Stimulated activated CD8-positive, alpha-beta memory T cell treated with anti-CD3 and anti-CD28 coated beads, Interleukin-15, amount 100 ng/mL, for 1 hour (primary cell): ENCODE data around the gene AURKAIP1.
"Not testable (repeated sequence)": the region's sequence is repeated elsewhere in the genome, so short reads cannot be mapped to it uniquely, and the experiment has no call there.

Experiments
- DNase-seq: peaks from one replicate; pipeline ENCODE4 v3.0.0-alpha.2; 2020; ENCODE audit warnings: low read depth

The AURKAIP1 gene

GRCh38 chr1:1374929-1375662 lies at the start of gene AURKAIP1:
Gene AURKAIP1 (minus strand): TSS chr1:1375207. CDS start chr1:1374756, 451 bp downstream.
- peak; percentile 84 for DNase-seq

GRCh38 chr1:1424707-1425106 lies 49.7 kb upstream of the AURKAIP1 start:
- DNase-seq, result no peak

DNA sequence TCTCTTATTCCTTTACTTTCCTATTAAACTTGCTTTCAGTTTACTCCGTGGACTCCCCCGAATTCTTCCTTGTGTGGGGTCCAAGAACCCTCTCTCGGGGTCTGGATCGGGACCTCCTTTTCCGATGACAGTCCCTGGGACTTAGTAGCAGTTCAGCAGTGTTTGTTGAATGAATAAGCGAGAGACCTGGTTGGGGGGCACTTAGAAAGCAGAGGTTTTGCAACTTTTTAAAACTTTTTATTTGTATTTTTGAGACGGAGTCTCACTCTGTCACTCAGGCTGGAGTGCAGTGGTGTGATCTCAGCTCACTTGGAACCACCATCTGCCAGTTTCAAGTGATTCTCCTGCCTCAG lies 48.2 kb upstream of the AURKAIP1 start:
- no peak for DNase-seq

- DNase-seq, result no peak
These were observed 47.6 kb upstream of the AURKAIP1 start for GRCh38 chr1:1422465-1423244.

DNA sequence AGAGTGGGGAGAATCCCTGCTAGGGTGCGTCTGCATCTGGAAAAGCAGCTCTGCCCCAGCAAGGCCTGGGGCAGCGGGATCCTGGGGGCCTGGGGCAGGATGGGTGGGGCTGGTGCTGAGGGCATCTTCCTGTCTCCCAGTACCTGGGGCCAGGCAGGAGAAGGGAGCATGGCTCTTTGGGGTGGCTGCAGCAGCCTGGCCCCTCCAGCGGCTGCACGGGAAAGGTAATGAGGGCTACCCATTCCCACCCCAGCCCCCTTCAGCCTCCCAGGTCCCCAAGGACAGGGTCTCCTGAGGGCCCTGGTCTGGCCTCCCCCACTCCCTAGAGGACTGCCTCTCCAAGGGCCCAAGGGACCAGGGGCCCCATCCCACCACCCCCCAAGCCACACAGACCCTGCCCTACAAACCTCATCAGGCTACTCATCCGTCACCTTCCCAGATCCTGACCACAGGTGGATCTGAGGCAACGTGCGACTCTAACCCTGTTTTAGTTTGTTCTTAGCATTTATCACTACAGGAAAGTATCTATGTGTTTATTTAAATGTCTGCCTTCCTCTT lies 47.0 kb upstream of the AURKAIP1 start:
- no peak for DNase-seq

- DNase-seq, result no peak
These were observed 46.3 kb upstream of the AURKAIP1 start, which contains the start of gene ANKRD65 for GRCh38 chr1:1421147-1421906. Gene ANKRD65 (minus strand): TSS chr1:1421276. CDS start chr1:1421005, 271 bp downstream.

DNA sequence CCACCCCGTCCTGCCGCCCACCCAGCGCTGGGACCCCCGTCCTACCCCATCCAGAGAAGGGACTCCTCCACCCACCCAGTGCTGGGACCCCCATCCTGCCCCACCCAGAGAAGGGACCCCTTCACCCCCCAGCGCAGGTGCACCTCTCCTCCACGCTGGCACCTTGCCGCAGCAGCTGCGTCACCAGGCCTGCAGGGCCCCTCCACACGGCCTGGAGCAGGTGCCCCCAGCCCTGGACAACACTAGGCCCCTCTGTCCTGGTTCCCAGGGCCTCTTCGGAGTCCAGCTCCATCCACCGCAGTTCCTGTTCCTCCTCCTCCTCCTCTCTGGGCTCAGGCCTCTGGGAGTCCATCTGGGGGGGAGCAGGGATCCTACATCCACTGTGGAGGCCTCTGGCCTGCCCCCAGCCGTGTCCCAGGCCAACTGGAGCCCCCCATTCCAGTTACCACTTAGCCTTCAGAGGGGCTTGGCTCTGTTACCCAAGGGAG lies 45.7 kb upstream of the AURKAIP1 start:
- no peak for DNase-seq

DNA sequence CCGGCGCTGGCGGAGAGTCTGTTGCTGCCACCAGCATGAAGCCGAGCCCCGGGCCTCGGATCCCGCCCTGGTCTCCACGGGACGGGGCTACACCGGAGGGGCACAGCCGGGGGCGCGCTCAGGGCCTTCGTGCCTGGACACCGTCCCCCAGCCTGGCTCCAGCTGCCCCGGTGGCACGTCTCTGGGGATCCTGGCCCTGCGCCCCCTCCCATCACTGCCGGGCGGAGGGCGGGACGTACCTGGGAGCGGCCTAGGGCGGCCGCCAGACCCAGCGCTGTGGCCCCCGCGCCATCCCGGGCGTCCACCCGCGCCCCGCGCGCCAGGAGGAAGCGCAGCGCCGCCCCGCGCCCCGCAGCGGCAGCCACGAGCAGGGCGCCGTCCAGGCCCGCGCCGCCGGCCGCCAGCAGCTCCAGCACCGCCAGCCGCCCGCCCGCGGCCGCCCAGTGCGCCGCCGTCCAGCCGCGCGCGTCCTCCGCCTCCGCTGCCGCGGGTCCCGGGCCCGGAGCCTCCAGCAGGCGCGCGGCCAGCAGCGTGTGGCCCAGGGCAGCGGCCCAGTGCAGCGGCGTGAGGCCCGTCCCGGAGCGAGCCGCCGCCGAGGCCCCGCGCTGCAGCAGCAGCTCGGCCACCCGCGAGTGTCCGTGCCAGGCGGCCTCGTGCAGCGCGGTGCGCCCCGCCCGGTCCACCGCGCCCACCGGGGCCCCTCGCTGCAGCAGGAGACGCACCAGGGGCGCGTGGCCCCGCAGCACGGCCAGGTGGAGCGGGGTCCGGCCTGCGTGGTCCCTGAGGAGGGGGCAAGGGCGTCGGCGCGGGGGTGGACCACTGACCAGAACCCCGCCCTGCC lies 45.0 kb upstream of the AURKAIP1 start:
- no peak for DNase-seq

DNA sequence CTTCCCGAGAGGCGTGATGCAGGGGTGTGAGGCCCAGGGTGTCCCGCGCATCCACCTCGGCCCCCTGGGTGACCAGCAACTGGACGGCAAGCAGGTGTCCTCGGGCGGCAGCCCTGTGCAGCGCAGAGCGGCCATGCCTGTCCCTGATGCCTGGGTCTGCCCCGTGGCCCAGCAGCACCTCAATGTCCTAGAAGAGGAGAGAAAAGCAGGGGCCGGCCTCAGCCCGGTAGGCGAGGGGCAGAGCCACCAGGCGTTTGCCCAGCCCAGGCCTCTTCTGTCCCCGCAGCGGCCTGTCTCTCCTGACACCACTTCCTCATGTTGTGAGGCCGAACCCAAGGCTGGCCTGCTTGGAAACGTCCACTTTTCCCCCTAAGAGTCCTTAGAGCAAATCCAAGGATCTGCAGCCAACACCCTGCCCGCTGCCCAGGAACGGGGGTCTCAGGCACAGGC lies 44.4 kb upstream of the AURKAIP1 start:
- no peak for DNase-seq

GRCh38 chr1:1418464-1419362 lies 43.7 kb upstream of the AURKAIP1 start:
- no peak for DNase-seq

GRCh38 chr1:1417825-1418463 lies 42.9 kb upstream of the AURKAIP1 start:
- DNase-seq, result not testable (repeated sequence)

DNA sequence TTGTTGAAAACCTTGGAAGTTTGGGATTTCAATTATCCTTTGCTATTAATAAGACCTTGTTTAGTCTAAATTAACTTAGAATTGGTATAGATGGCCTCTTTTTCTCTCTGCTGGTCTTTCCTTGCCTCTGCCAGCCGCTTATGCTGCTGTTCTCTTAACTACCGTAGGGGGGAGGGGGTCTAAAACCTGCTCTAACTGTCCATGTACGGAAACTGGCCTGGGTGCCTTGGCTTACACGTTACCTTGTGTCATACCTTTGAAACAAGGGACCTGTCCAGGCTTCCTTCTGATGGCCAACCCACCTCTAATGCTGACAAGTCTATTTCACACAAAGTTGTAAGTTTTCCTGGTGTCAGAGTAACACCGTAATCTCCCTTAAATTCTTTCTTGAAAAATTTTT lies 42.4 kb upstream of the AURKAIP1 start:
- not testable (repeated sequence) for DNase-seq

DNA sequence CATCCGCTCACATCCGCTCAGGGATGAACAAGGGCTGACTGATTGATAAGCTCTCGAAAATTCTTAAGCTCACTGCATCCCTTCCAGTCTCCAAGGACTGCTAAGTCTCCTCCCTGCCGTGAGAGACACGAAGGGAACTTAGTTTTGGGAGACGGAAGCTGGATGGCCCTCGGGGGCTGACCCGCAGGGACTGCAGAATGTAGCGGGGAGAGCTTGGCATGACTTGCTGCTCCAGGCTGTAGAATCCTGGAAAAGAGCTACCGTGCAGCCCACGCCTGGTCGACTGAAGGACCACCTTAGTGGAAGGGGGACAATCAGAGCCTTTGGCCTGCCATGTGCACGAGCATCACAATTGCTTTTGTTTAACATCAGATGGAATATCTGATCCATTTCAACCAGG lies 40.7 kb upstream of the AURKAIP1 start:
- DNase-seq, result no peak

- DNase-seq, result not testable (repeated sequence)
These were observed 37.4 kb upstream of the AURKAIP1 start for GRCh38 chr1:1412311-1412902.

DNA sequence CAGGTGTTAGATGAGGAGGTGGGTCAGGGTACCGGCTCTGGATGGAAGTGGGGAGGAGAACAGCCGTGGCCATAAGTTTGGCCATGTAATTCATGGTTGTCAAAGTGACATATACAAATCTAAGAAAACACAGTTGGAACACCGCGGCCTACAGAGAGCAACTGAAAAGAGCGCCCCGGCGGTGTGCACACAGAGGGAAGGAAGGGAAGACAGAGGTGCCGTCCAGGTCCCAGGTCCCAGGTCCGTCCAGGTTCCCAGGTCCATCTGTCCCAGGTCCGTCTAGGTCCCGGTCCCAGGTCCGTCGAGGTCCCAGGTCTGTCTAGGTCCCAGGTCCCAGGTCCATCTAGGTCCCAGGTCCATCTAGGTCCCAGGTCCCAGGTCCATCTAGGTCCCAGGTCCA lies 36.6 kb upstream of the AURKAIP1 start:
- DNase-seq, result no peak

- not testable (repeated sequence) for DNase-seq
These were observed 35.2 kb upstream of the AURKAIP1 start for GRCh38 chr1:1410238-1410637.

DNA sequence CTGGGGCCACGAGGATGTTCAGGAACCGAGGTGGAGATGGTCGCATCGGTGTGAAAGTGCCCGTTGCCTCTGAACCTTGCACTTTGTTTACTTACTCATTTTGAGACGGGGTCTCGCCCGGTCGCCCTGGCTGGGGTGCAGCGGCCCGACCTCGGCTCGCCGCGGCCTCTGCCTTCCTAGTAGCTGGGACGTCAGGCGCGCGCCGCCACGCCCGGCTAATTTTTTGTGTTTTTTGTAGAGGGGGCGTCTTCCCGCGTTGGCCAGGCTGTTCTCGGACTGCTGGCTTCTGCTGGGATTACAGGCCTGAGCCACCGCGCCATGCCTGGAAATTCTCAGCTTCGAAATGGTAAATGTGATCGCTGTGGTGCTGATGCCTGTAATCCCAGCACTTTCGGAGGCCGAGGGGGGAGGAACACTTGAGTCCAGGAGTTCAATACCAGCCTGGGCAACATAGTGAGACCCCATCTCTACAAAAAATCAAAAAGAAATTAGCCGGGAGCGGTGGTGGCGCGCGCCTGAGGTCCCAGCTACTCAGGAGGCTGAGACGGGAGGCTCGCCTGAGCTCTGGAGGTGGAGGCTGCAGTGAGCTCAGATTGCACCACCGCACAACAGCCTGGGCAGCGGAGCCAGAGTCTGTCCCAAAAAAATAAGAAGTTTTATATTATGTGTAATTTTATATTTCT lies 32.8 kb upstream of the AURKAIP1 start:
- no peak for DNase-seq

DNA sequence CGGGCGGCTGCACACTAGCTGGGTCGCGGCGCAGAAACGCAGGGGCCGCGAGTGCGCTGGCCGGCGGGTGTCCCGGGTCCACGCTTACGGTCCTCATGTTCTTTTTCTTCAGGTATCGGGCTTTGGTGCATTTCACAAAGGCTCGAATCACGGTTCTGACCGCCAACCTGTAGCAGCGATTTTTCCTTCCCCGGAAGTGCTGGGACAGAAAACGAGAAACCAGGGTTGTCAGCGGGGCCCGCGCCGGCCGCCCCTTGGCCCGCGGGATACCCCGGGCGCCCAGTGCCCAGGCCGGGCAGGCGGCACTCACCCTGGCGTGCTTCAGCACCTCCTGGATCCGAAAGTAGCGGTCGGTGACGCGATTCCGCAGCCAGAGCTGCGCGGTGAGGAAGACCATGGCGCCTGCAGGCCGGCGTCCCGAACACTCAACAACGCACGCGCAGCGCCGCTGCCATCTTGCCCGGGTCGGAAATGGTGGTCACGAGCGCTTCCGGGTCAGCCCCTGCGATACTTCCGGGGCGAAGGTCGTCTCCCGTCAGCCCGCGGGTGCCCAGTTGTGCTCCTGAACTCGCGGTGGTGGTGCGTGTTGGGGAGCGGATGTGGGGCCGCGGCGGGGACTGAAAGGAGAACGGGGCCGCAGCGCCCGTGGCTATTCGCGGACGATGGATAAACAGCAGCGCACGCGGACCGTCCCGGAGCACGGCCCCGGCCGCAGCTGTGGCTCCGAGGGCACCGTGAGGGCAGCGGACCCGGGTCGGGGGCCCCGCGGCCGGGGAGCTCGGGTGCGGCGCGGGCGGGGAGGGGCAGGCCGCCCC lies 32.0 kb upstream of the AURKAIP1 start, which contains the start of gene MRPL20:
TSS of gene MRPL20 (minus strand) at position 473 of the 815 bp plus-strand sequence. CDS start at position 397, 76 bp downstream.
- DNase-seq, result peak; percentile 89
